H9 (cell line): ENCODE results near the gene ENTPD1. TPM values are rescaled to one million over a fixed set of nuclear protein-coding genes. Genes with fewer than 3 reads are reported as not detected.

ENCODE experiments used
- DNase-seq: peaks from one replicate; pipeline ENCODE4 v3.0.0-alpha.2; 2017
- H2AFZ ChIP-seq: one replicate; pipeline ENCODE4 v1.6.1; 2013; ENCODE audit warnings: mild to moderate bottlenecking, low read length, control low read depth, moderate library complexity
- H2AK5ac ChIP-seq: 2 replicates; pipeline ENCODE4 v1.6.1; 2013; ENCODE audit warnings: low read length, control low read depth, mixed read lengths; ENCODE audit not compliant: insufficient read length
- H2BK120ac ChIP-seq: one replicate; pipeline ENCODE4 v1.6.1; 2013; ENCODE audit warnings: low read depth, mild to moderate bottlenecking, low read length, control low read depth, inconsistent platforms; ENCODE audit not compliant: poor library complexity, severe bottlenecking
- H2BK12ac ChIP-seq: 2 replicates; pipeline ENCODE4 v1.6.1; 2013; ENCODE audit warnings: low read length, control low read depth, mixed read lengths, low read depth; ENCODE audit not compliant: insufficient read length
- H2BK15ac ChIP-seq: 2 replicates; pipeline ENCODE4 v1.6.1; 2013; ENCODE audit warnings: low read depth, low read length, control low read depth
- H2BK20ac ChIP-seq: one replicate; pipeline ENCODE4 v1.6.1; 2013; ENCODE audit warnings: low read depth, mild to moderate bottlenecking, low read length, control low read depth, inconsistent platforms; ENCODE audit not compliant: poor library complexity, severe bottlenecking
- H2BK5ac ChIP-seq: 2 replicates; pipeline ENCODE4 v1.6.1; 2013; ENCODE audit warnings: low read length, control low read depth, mixed read lengths; ENCODE audit not compliant: insufficient read length
- H3K14ac ChIP-seq: 2 replicates; pipeline ENCODE4 v1.6.1; 2013; ENCODE audit warnings: low read length, control low read depth; ENCODE audit not compliant: insufficient read depth
- H3K18ac ChIP-seq: 2 replicates; pipeline ENCODE4 v1.6.1; 2013; ENCODE audit warnings: low read depth, mild to moderate bottlenecking, mixed read lengths, low read length, control low read depth; ENCODE audit not compliant: insufficient read length
- H3K23ac ChIP-seq: 2 replicates; pipeline ENCODE4 v1.6.1; 2013; ENCODE audit warnings: low read length, control low read depth, mixed read lengths, low read depth; ENCODE audit not compliant: insufficient read length
- H3K23me2 ChIP-seq: 2 replicates; pipeline ENCODE4 v1.6.1; 2013; ENCODE audit warnings: low read depth, mild to moderate bottlenecking, mixed read lengths, low read length, control low read depth; ENCODE audit not compliant: insufficient read length, poor library complexity, severe bottlenecking
- H3K27ac ChIP-seq: 2 replicates; pipeline ENCODE4 v1.5.1; 2013; ENCODE audit warnings: low read length, control low read depth, mixed read lengths, low read depth; ENCODE audit not compliant: insufficient read length
- H3K27me3 ChIP-seq: 2 replicates; pipeline ENCODE4 v1.6.1; 2013; ENCODE audit warnings: low read length, control low read depth, inconsistent platforms; ENCODE audit not compliant: insufficient read depth
- H3K4ac ChIP-seq: 2 replicates; pipeline ENCODE4 v1.6.1; 2013; ENCODE audit warnings: low read depth, mild to moderate bottlenecking, control low read depth, inconsistent platforms, low read length, moderate library complexity
- H3K4me1 ChIP-seq: 2 replicates; pipeline ENCODE4 v1.6.1; 2013; ENCODE audit warnings: low read length, control low read depth, inconsistent platforms; ENCODE audit not compliant: insufficient read depth
- H3K4me2 ChIP-seq: 2 replicates; pipeline ENCODE4 v1.6.1; 2013; ENCODE audit warnings: low read length, control low read depth, mixed read lengths; ENCODE audit not compliant: insufficient read length, insufficient read depth
- H3K56ac ChIP-seq: 2 replicates; pipeline ENCODE4 v1.6.1; 2013; ENCODE audit warnings: low read depth, mild to moderate bottlenecking, mixed read lengths, low read length, control low read depth; ENCODE audit not compliant: insufficient read length
- H3K79me1 ChIP-seq: 2 replicates; pipeline ENCODE4 v1.6.1; 2013; ENCODE audit warnings: low read depth, mild to moderate bottlenecking, moderate library complexity, low read length, control low read depth, inconsistent platforms; ENCODE audit not compliant: insufficient read depth, poor library complexity, severe bottlenecking
- H3K79me2 ChIP-seq: 2 replicates; pipeline ENCODE4 v1.6.1; 2013; ENCODE audit warnings: low read length, control low read depth, inconsistent platforms; ENCODE audit not compliant: insufficient read depth
- H3K9ac ChIP-seq: 2 replicates; pipeline ENCODE4 v1.6.1; 2013; ENCODE audit warnings: low read length, control low read depth, mixed read lengths; ENCODE audit not compliant: insufficient read length; ENCODE audit errors: extremely low read depth
- H3K9me3 ChIP-seq: one replicate; pipeline ENCODE4 v1.6.1; 2013; ENCODE audit warnings: low read depth, low read length, inconsistent platforms; ENCODE audit not compliant: control insufficient read depth
- H3T11ph ChIP-seq: one replicate; pipeline ENCODE4 v1.6.1; 2013; ENCODE audit warnings: mild to moderate bottlenecking, low read length, control low read depth, inconsistent platforms
- H4K20me1 ChIP-seq: one replicate; pipeline ENCODE4 v1.6.1; 2013; ENCODE audit not compliant: control insufficient read depth, insufficient read length, insufficient read depth
- H4K5ac ChIP-seq: 2 replicates; pipeline ENCODE4 v1.6.1; 2013; ENCODE audit warnings: low read depth, mild to moderate bottlenecking, mixed read lengths, low read length, control low read depth; ENCODE audit not compliant: insufficient read length
- H4K8ac ChIP-seq: replicated peaks from 2 replicates; pipeline ENCODE4 v1.6.1; 2013; ENCODE audit warnings: low read length, control low read depth, mixed read lengths, low read depth; ENCODE audit not compliant: insufficient read length
- H4K91ac ChIP-seq: 2 replicates; pipeline ENCODE4 v1.6.1; 2013; ENCODE audit warnings: low read depth, mild to moderate bottlenecking, moderate library complexity, mixed read lengths, low read length, control low read depth; ENCODE audit not compliant: insufficient read length
- H3K27ac Mint-ChIP-seq, 3 experiments: 2 replicates in 2 of 3; 3 replicates in 1 of 3; pipeline ENCODE4 v1.8.0; 2020 to 2021; ENCODE audit warnings: mixed read lengths in 3 of 3, mild to moderate bottlenecking in 1 of 3, moderate library complexity in 1 of 3
- H3K27me3 Mint-ChIP-seq: 2 replicates; pipeline ENCODE4 v1.8.0; 2021; ENCODE audit warnings: low read depth, mild to moderate bottlenecking, moderate library complexity, mixed read lengths
- H3K36me3 Mint-ChIP-seq, 3 experiments: 2 replicates in 2 of 3; 3 replicates in 1 of 3; pipeline ENCODE4 v1.8.0; 2020 to 2021; ENCODE audit warnings: low read depth in 3 of 3, mixed read lengths in 3 of 3; ENCODE audit not compliant: insufficient read depth in 1 of 3
- H3K4me1 Mint-ChIP-seq, 2 experiments: 2 replicates each; pipeline ENCODE4 v1.8.0; 2020; ENCODE audit warnings: mixed read lengths in 2 of 2
- H3K4me3 Mint-ChIP-seq, 2 experiments: 2 replicates in 1 of 2; 3 replicates in 1 of 2; pipeline ENCODE4 v1.8.0; 2020 to 2021; ENCODE audit warnings: mild to moderate bottlenecking in 2 of 2, mixed read lengths in 2 of 2, moderate library complexity in 1 of 2
- H3K9me3 Mint-ChIP-seq, 2 experiments: 2 replicates in 1 of 2; 3 replicates in 1 of 2; pipeline ENCODE4 v1.8.0; 2020; ENCODE audit warnings: mild to moderate bottlenecking in 2 of 2, mixed read lengths in 2 of 2, moderate library complexity in 1 of 2
- WGBS: extraction: QIAGEN DNeasy Blood & Tissue Kit; methylation state at CpG from one replicate; pipeline ENCODE4 v1.1.7; 2013; ENCODE audit warnings: missing lambda C conversion rate, low lambda C conversion rate, mixed read lengths; ENCODE audit not compliant: insufficient read length; ENCODE audit errors: extremely low coverage; 5-methylcytosine and 5-hydroxymethylcytosine counted together
- total RNA-seq: library from RNA; stranded (reverse); gene quantifications from 2 replicates; pipeline ENCODE4 v1.2.1, GENCODE V29; 2021
- TF ChIP-seq, protein P1 (sequence below): fragments of 200-600 bp; sonication (generic); conservative IDR thresholded peaks from 3 replicates; pipeline ENCODE4 v1.8.0; 2021; ENCODE audit warnings: antibody characterized with exemption, mild to moderate bottlenecking

ENTPD1 gene
- total RNA-seq, 1 experiment from 2014 or later, result 1.9 TPM

DNA sequence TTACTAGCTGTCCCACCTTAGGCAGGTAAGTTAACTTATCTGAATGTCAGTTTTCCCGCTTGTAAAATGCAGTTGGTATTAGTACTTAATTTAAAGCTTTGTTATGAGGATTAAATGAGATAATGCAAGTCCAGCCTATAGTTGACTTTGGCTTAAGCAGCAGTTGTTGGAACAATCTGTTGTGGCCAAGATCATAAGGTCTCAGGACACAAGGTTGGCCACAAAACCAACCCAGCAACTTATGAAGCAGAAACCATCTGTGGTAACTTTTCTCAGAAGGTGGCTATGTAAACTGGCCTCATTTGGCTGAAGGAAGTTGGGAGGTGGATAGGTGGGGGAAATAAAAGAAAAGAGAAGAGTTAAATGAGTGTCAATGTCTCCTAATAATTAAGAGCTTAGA is 29.4 kb downstream of the ENTPD1 start:
- Mint-ChIP-seq H3K27ac (no peak overlapping the region), H3K36me3 (no peaks in the 10 kb centered on the region), H3K9me3 (no peaks in the 10 kb centered on the region), H3K27me3 (no peaks in the 10 kb centered on the region; the same call in 1 of the 2 replicates), H3K4me1 (peaks cover 0 to 5% of the 10 kb centered on the region in 2 experiments; a peak in 2 of 4 replicates), H3K4me3 (no peak overlapping the region)
- TF ChIP-seq, protein P1, sequence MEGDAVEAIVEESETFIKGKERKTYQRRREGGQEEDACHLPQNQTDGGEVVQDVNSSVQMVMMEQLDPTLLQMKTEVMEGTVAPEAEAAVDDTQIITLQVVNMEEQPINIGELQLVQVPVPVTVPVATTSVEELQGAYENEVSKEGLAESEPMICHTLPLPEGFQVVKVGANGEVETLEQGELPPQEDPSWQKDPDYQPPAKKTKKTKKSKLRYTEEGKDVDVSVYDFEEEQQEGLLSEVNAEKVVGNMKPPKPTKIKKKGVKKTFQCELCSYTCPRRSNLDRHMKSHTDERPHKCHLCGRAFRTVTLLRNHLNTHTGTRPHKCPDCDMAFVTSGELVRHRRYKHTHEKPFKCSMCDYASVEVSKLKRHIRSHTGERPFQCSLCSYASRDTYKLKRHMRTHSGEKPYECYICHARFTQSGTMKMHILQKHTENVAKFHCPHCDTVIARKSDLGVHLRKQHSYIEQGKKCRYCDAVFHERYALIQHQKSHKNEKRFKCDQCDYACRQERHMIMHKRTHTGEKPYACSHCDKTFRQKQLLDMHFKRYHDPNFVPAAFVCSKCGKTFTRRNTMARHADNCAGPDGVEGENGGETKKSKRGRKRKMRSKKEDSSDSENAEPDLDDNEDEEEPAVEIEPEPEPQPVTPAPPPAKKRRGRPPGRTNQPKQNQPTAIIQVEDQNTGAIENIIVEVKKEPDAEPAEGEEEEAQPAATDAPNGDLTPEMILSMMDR, result no peak
- Histone ChIP-seq H3K27ac (no peak overlapping the region), H3K9ac (no peak overlapping the region), H3K14ac (no peak overlapping the region), H3K4ac (no peak overlapping the region), H3K9me3 (no peaks in the 10 kb centered on the region), H2BK5ac (no peak overlapping the region), H2BK20ac (no peak overlapping the region), H3K79me1 (no peaks in the 10 kb centered on the region), H3K4me2 (no peak overlapping the region), H3K18ac (no peak overlapping the region), H3K23me2 (no peaks in the 10 kb centered on the region), H2BK15ac (no peak overlapping the region), H4K5ac (no peak overlapping the region), H3K23ac (no peak overlapping the region), H4K91ac (no peak overlapping the region), H2AFZ (no peak overlapping the region), H2AK5ac (no peak overlapping the region), H3K79me2 (no peaks in the 10 kb centered on the region), H2BK120ac (no peak overlapping the region), H4K8ac (no peak overlapping the region), H3K4me1 (no peaks in the 10 kb centered on the region), H4K20me1 (no peaks in the 10 kb centered on the region), H2BK12ac (no peak overlapping the region), H3K56ac (no peak overlapping the region), H3K27me3 (no peaks in the 10 kb centered on the region; the same call in 1 of the 2 replicates), H3T11ph (no peak overlapping the region)
- WGBS, result no CpG with 5 or more reads among the region's 1 CpG
- DNase-seq, result no peak
